Measurements from ENCODE around the gene C12orf42.

C12orf42 gene

DNA sequence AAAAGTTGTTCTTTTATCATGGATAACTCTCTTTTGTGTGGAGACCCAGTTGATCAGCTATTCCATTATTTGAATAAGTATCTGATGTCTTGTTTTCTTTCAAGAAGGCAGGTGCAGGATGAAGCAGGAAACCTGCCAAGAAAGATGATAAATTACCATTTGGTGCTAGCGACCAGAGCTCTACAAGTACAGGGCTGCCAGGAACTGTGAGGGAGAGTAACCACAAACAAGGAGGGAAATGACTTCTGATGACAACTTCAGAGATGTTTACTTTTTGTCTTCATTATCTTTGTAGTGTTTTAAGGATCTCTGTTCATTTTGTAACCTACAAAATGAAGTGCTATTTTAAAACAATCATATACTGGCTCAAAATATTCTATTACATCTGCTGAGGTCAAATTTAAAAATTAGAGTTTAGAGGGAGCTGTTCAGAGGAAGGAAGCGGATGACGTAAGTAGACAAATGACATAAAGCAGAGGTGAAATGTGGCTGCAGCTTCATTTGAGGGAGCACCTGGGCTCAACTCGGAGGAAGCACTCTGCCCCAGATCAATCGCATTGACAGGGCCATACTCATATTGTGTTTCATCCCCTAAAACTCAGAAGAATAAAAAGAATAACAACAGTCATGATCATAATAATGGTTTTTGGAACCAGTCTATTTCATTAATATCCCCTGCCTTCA, 226.8 kb downstream of the C12orf42 start:
- DNase-seq (ENCODE audit: low spot score), result no peak

DNA sequence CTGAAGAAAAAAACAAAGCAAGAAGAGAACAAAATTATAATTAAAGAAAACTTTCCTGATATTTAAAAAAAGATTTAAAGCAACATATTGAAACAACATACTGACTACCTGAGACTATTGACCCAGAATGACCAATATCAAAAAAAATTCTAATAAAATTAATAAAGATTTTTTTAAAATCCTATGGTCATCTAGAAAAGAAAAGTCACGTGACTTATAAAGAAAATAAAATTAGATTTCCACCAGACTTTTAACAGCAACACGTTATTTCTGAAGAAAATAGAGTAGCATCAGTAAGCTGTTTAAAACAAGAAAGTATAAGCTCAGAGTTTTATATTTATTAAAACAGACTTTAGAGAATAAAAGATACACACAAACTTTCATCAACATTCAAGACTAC, 238.0 kb downstream of the C12orf42 start:
- no peak for DNase-seq (ENCODE audit: low spot score)
